ENCODE measurements around the gene TP53BP2.

DNA sequence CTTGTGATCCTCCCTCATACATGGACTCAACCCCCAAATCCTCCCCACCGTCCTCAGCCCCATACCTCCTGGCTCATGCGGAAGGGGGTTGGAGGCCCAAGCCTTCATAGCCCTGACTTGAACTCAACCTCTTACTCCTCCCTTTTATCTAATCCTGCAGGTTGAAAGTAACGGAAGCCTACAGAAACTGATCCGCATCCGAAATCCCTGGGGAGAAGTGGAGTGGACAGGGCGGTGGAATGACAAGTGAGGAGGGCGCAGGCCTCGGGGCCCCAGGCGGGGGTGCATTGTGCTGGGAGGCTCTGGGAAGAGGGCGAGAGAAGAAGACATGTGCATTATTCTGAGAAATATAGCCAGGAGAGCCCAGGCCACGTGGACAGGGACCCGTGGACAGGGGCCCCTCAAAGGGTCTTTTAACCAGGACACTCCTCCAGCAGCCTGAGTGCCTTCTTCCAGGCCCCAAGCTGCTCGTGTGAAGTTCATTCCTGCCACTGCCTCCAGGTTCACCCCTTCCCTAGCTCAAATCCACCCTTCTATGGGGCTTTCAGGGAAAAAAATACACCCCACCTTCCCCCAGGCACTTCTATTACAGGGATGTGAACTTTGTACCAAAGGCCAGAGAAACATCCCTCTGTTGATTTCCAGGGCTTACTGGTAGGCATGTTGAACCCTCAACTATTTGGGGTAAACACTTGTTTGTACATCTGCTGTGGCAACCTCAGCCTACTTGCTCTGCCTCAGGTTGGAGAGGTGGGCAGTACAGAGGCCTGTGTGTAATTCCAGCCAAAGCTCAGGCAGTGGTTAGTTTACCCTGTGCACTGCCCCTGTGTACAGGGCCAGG lies 94.8 kb downstream of the TP53BP2 start:
- TF ChIP-seq POLR2A (IDR thresholded peaks at IDR 0.05; ENCODE audit: low read depth, low read length) (no peak), POLR2AphosphoS5 (IDR thresholded peaks at IDR 0.05; ENCODE audit: insufficient read depth, low read depth, low read length) (no peak), FOS (IDR thresholded peaks at IDR 0.05; ENCODE audit: borderline replicate concordance, insufficient read depth, low read length) (no peak), EZH2 (IDR thresholded peaks at IDR 0.05; ENCODE audit: borderline replicate concordance, low read depth, low read length, severe bottlenecking) (no peak), JUN (IDR thresholded peaks at IDR 0.05; ENCODE audit: borderline replicate concordance, insufficient read depth, insufficient read length, low read depth) (no peak)
- TF ChIP-seq, protein P1, sequence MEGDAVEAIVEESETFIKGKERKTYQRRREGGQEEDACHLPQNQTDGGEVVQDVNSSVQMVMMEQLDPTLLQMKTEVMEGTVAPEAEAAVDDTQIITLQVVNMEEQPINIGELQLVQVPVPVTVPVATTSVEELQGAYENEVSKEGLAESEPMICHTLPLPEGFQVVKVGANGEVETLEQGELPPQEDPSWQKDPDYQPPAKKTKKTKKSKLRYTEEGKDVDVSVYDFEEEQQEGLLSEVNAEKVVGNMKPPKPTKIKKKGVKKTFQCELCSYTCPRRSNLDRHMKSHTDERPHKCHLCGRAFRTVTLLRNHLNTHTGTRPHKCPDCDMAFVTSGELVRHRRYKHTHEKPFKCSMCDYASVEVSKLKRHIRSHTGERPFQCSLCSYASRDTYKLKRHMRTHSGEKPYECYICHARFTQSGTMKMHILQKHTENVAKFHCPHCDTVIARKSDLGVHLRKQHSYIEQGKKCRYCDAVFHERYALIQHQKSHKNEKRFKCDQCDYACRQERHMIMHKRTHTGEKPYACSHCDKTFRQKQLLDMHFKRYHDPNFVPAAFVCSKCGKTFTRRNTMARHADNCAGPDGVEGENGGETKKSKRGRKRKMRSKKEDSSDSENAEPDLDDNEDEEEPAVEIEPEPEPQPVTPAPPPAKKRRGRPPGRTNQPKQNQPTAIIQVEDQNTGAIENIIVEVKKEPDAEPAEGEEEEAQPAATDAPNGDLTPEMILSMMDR (IDR thresholded peaks at IDR 0.05; ENCODE audit: extremely low read depth in 1 of 2, insufficient read depth in 1 of 2, low read depth in 1 of 2, low read length in 2 of 2) = no peak
- TF ChIP-seq, protein P2, sequence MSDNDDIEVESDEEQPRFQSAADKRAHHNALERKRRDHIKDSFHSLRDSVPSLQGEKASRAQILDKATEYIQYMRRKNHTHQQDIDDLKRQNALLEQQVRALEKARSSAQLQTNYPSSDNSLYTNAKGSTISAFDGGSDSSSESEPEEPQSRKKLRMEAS (IDR thresholded peaks at IDR 0.05; ENCODE audit: insufficient read depth, insufficient read length) = no peak
